Thoracic aorta (tissue), 2 donors: ENCODE data around the gene PEX7. TPM values are rescaled to one million over a fixed set of nuclear protein-coding genes. Genes with fewer than 3 reads are reported as not detected.
"Not testable (repeated sequence)": the region's sequence is repeated elsewhere in the genome, so short reads cannot be mapped to it uniquely, and the experiment has no call there.

Experiments
- ATAC-seq: fragments of 150-250 bp; one replicate; pipeline ENCODE4 v1.8.0; 2017; ENCODE audit warnings: low read depth; ENCODE audit not compliant: insufficient number of reproducible peaks, low FRiP score
- DNase-seq: peaks from one replicate; pipeline ENCODE4 v3.0.0-alpha.2; 2020; ENCODE audit warnings: low spot score
- H3K27ac ChIP-seq, 2 donors: fragments of 200-600 bp; sonication (generic); 1 replicate in 1 of 2; 2 replicates in 1 of 2; pipeline ENCODE4 v1.5.1; 2016; ENCODE audit warnings: mild to moderate bottlenecking in 2 of 2, moderate library complexity in 2 of 2
- H3K27me3 ChIP-seq: fragments of 200-600 bp; sonication (generic); replicated peaks from 2 replicates; pipeline ENCODE4 v1.6.0; 2016; ENCODE audit warnings: mild to moderate bottlenecking; ENCODE audit not compliant: insufficient read depth
- H3K36me3 ChIP-seq: fragments of 200-600 bp; sonication (generic); one replicate; pipeline ENCODE4 v1.5.1; 2016
- H3K4me1 ChIP-seq, 2 donors: fragments of 200-600 bp; sonication (generic); 1 replicate in 1 of 2; 2 replicates in 1 of 2; pipeline versions ENCODE4 v1.5.1 to v1.6.0; 2016; ENCODE audit warnings: low read depth in 2 of 2, mild to moderate bottlenecking in 1 of 2; ENCODE audit not compliant: control insufficient read depth in 1 of 2
- H3K4me3 ChIP-seq: fragments of 200-600 bp; sonication (generic); 2 replicates; pipeline ENCODE4 v1.5.1; 2016; ENCODE audit warnings: mild to moderate bottlenecking
- H3K9me3 ChIP-seq: fragments of 200-600 bp; sonication (generic); 2 replicates; pipeline ENCODE4 v1.5.1; 2016
- total RNA-seq, 2 donors: library from RNA; depleted of rRNA; stranded (reverse); fragments of >200 nt; gene quantifications; one replicate each; pipeline versions ENCODE4 v1.1.0 to v1.2.3, GENCODE V29; 2016
- TF ChIP-seq, protein P1 (sequence below): fragments of 200-600 bp; sonication (generic); IDR thresholded peaks from one replicate; pipeline ENCODE4 v1.5.1; 2019; ENCODE audit warnings: antibody characterized with exemption

PEX7 gene
- total RNA-seq, 2 donors from 2014 or later: 7.6 TPM

DNA sequence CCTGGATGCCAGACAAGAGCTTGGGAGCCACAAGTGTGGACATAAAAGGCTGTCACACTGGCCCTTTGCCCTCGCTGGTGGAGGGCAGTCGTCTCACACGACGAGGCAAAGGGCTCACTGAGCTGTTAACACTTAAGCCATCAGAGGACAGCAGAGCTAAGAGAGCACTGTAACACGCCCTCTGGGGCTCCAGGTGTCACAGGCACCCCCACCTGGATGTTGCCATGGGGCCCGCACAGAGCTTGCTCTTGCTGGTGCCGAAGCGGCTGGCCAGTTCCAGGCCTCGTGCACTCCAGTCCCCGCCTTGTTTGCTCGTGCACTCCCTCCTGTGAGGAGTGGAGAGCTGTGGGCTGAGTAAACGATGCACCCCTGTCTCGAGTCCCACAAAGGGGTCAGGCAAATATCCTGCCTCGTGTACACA, 137.1 kb downstream of the PEX7 start:
- Histone ChIP-seq H3K4me1 (no peaks in the 10 kb centered on the region), H3K27me3 (no peaks in the 10 kb centered on the region), H3K27ac (no peak overlapping the region), H3K36me3 (no peaks in the 10 kb centered on the region), H3K9me3 (no peaks in the 10 kb centered on the region), H3K4me3 (no peak overlapping the region)
- no peak for ATAC-seq
- TF ChIP-seq, protein P1, sequence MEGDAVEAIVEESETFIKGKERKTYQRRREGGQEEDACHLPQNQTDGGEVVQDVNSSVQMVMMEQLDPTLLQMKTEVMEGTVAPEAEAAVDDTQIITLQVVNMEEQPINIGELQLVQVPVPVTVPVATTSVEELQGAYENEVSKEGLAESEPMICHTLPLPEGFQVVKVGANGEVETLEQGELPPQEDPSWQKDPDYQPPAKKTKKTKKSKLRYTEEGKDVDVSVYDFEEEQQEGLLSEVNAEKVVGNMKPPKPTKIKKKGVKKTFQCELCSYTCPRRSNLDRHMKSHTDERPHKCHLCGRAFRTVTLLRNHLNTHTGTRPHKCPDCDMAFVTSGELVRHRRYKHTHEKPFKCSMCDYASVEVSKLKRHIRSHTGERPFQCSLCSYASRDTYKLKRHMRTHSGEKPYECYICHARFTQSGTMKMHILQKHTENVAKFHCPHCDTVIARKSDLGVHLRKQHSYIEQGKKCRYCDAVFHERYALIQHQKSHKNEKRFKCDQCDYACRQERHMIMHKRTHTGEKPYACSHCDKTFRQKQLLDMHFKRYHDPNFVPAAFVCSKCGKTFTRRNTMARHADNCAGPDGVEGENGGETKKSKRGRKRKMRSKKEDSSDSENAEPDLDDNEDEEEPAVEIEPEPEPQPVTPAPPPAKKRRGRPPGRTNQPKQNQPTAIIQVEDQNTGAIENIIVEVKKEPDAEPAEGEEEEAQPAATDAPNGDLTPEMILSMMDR: no peak
- no peak for DNase-seq

DNA sequence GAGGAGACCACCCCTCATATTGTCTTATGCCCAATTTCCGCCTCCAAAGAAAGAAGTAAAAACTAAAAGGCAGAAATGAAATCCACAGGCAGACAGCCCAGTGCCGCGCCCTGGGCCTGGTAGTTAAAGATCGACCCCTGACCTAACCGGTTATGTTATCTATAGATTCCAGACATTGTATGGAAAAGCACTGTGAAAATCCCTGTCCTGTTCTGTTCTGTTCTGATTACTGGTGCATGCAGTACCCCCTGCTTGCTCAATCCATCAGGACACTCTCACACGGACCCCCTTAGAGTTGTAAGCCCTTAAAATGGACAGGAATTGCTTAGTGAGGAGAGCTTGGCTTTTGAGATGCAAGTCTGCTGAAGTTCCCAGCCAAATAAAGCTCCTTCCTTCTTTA, 137.5 kb downstream of the PEX7 start:
- H3K27ac ChIP-seq, H3K27me3 ChIP-seq, H3K4me3 ChIP-seq, H3K36me3 ChIP-seq, H3K4me1 ChIP-seq, H3K9me3 ChIP-seq, ATAC-seq, DNase-seq: not testable (repeated sequence)

DNA sequence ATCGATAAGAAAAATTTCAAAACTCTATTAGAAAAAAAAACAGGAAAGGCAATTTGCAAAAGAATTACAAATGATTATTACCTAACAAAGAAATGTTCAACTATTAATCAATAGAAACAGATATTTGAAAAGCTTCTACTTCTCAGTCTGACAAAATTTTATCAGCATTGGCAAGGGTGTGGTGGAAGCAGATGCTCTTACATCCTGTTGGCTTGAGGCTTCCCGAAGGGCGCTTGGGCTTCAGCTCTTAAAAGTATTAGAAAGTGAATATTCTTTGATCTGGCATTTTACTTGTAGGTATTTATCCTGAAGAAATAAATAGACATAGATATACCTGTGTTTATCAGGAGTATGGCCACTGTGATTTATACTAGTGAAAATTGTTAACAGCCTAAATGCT, 138.4 kb downstream of the PEX7 start:
- TF ChIP-seq, protein P1: no peak
- ATAC-seq (no peak), DNase-seq (no peak)

DNA sequence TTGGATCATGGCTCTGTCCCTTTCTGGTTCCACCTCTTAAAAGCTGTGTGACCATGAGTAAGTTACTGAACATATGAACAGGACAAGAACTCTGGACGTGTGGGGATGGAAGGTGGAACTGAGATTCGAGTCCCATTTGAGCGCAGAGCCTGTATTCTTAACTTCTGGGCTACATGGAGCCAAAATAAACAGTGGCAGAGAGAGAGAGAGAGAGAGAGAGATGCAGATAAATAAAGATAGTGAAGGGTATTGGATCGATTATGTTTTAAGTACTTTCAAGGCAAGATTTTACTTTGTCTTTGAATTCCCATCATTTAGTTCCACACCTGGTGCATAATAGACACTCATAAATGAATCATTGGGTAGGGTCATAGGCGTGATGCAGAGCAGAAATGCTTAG, 139.5 kb downstream of the PEX7 start:
- ATAC-seq: no peak

More for the DNA sequence above, 138.4 kb downstream of the PEX7 start:
- Histone ChIP-seq H3K27ac (no peak overlapping the region), H3K36me3 (no peaks in the 10 kb centered on the region), H3K4me3 (no peak overlapping the region), H3K4me1 (no peaks in the 10 kb centered on the region), H3K9me3 (no peaks in the 10 kb centered on the region), H3K27me3 (no peaks in the 10 kb centered on the region)

DNA sequence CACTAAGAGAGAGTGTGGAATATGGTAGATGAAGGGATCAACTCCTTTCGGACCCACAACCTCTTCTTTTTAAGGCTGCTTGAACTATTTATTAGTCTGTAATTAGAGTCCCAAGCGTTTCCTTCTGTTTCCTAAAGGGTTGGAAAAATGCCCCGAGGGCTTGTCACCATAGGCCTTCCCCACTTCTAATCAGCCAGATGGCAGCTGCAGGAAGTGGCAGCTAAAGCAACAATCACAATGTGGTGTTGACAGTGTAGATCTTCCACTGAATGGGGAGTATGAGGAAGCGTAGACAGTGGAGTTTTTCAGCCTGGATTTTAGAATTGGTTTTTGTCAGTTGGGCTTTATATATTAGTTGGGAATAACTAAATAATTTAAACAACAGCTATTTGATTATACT, 140.3 kb downstream of the PEX7 start:
- ATAC-seq: no peak

More for the DNA sequence above, 139.5 kb downstream of the PEX7 start:
- Histone ChIP-seq H3K27ac (no peak overlapping the region), H3K9me3 (no peaks in the 10 kb centered on the region), H3K36me3 (no peaks in the 10 kb centered on the region), H3K4me3 (no peak overlapping the region), H3K27me3 (no peaks in the 10 kb centered on the region), H3K4me1 (no peaks in the 10 kb centered on the region)
- no peak for DNase-seq
- TF ChIP-seq, protein P1: no peak

DNA sequence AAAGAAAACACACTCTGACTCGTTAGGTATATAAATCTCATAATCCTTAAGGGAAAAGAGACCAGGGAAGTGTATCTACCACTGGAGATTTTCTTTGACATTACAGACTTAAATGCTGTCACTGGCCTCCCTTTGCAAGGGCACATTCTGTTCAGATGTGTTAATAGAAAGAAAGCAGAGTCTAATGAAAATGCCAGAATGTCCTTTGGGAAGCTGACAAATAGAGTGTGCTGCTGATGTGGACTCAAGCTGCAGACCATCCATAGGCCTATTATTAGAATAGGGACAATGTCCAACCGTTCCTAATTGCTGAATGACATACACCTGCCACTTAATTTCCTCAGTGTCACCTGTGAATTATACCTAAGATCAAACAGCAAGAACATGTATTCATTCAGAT, 140.9 kb downstream of the PEX7 start:
- Histone ChIP-seq H3K27me3 (no peaks in the 10 kb centered on the region), H3K36me3 (no peaks in the 10 kb centered on the region), H3K27ac (no peak overlapping the region), H3K4me3 (no peak overlapping the region), H3K9me3 (no peaks in the 10 kb centered on the region), H3K4me1 (no peaks in the 10 kb centered on the region)
- ATAC-seq: no peak
- DNase-seq: no peak
- TF ChIP-seq, protein P1: no peak

More for the DNA sequence above, 140.3 kb downstream of the PEX7 start:
- TF ChIP-seq, protein P1: no peak
- Histone ChIP-seq H3K9me3 (no peaks in the 10 kb centered on the region), H3K4me1 (no peaks in the 10 kb centered on the region), H3K36me3 (no peaks in the 10 kb centered on the region), H3K27me3 (no peaks in the 10 kb centered on the region), H3K4me3 (no peak overlapping the region), H3K27ac (no peak overlapping the region)
- DNase-seq: no peak
